GM19468 (cell line): ENCODE measurements around the gene BAZ2A.
"Not testable (repeated sequence)": the region's sequence is repeated elsewhere in the genome, so short reads cannot be mapped to it uniquely, and the experiment has no call there.

ENCODE experiments used
- ATAC-seq: cut with Tn5 transposase; IDR thresholded peaks from one replicate; pipeline ENCODE4 v1.9.1; 2021; ENCODE audit warnings: mild to moderate bottlenecking, moderate library complexity, moderate number of reproducible peaks; ENCODE audit not compliant: unreplicated experiment; ENCODE audit errors: extremely low read depth

BAZ2A gene

GRCh38 chr12:56599797-56600196, 30.3 kb downstream of the BAZ2A start:
- ATAC-seq: no peak

- ATAC-seq: no peak
Observed at GRCh38 chr12:56599041-56599440, 31.1 kb downstream of the BAZ2A start.

GRCh38 chr12:56596815-56597214, 33.3 kb downstream of the BAZ2A start:
- no peak for ATAC-seq

- ATAC-seq: no peak
Observed at GRCh38 chr12:56593909-56594621, 36.1 kb downstream of the BAZ2A start.

GRCh38 chr12:56591961-56592360, 38.2 kb downstream of the BAZ2A start:
- no peak for ATAC-seq

GRCh38 chr12:56591126-56591525, 39.0 kb downstream of the BAZ2A start:
- ATAC-seq: no peak

GRCh38 chr12:56590237-56590830, 39.8 kb downstream of the BAZ2A start:
- no peak for ATAC-seq

- ATAC-seq: no peak
Observed at GRCh38 chr12:56589783-56590182, 40.3 kb downstream of the BAZ2A start.

- no peak for ATAC-seq
Observed at GRCh38 chr12:56585098-56585497, 45.0 kb downstream of the BAZ2A start.

GRCh38 chr12:56581418-56582145, 48.5 kb downstream of the BAZ2A start:
- no peak for ATAC-seq

GRCh38 chr12:56578983-56579546, 51.1 kb downstream of the BAZ2A start:
- no peak for ATAC-seq

GRCh38 chr12:56577248-56577647, 52.9 kb downstream of the BAZ2A start:
- not testable (repeated sequence) for ATAC-seq

- ATAC-seq: no peak
Observed at GRCh38 chr12:56574210-56574609, 55.9 kb downstream of the BAZ2A start.

GRCh38 chr12:56572288-56572687, 57.8 kb downstream of the BAZ2A start:
- ATAC-seq: no peak

GRCh38 chr12:56571121-56571520, 59.0 kb downstream of the BAZ2A start:
- no peak for ATAC-seq

GRCh38 chr12:56568146-56568545, 62.0 kb downstream of the BAZ2A start:
- ATAC-seq: no peak

- no peak for ATAC-seq
Observed at GRCh38 chr12:56565510-56566101, 64.5 kb downstream of the BAZ2A start.

GRCh38 chr12:56551070-56551469, 79.1 kb downstream of the BAZ2A start:
- no peak for ATAC-seq

GRCh38 chr12:56546680-56547079, 83.4 kb downstream of the BAZ2A start:
- ATAC-seq: no peak
